ENCODE measurements around the gene FYB2.

- TF ChIP-seq CTCF (IDR thresholded peaks at IDR 0.05) (no peak), POLR2A (IDR thresholded peaks at IDR 0.05; ENCODE audit: low read depth) (no peak), EP300 (IDR thresholded peaks at IDR 0.05) (no peak)
Observed at GRCh38 chr1:56696663-56697062, 122.5 kb downstream of the FYB2 start.

All from esophagus muscularis mucosa (tissue), 4 donors.